HG03521 (cell line): ENCODE measurements around the gene GNB3.
"Not testable (repeated sequence)": the region's sequence is repeated elsewhere in the genome, so short reads cannot be mapped to it uniquely, and the experiment has no call there.

Source experiments
- ATAC-seq: cut with Tn5 transposase; IDR thresholded peaks from one replicate; pipeline ENCODE4 v1.9.1; 2021; ENCODE audit warnings: mild to moderate bottlenecking, moderate library complexity; ENCODE audit not compliant: unreplicated experiment

Gene GNB3

DNA sequence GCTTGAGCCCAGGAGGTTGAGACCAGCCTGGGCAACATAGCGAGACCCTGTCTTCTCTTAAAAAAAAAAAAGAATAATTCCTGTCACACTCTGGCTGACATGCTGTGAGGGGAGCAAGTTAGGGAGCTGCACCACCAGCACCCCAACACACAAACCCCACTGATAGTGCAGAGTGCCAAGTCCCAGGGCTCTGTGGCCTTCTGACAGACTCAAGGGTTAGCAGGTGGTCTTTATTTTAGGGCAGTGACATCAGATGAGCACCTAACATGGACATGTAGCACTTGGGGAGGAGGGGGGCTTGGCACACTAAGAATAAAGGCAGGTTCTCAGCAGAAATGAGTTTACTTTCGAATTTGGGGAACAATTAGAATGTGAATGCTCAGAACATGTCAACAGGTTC lies 18.1 kb downstream of the GNB3 start:
- ATAC-seq: no peak

DNA sequence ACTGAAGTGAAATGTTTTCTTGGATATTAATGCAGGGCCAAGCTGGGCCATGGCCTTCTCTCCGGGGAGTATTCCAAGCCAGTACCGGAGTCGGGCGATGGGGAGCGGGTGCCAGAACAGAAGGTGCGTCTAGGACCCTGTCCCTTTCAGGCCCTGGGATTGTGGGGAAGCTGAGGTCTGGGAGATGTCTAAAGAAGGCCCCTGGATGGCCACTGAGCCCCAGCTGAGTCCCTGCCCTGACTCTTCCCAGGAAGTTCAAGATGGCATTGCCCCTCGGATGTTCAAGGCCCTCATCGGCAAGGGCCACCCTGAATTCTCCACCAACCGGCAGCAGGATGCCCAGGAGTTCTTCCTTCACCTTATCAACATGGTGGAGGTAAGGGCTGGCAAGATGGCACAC lies 19.4 kb downstream of the GNB3 start:
- no peak for ATAC-seq

DNA sequence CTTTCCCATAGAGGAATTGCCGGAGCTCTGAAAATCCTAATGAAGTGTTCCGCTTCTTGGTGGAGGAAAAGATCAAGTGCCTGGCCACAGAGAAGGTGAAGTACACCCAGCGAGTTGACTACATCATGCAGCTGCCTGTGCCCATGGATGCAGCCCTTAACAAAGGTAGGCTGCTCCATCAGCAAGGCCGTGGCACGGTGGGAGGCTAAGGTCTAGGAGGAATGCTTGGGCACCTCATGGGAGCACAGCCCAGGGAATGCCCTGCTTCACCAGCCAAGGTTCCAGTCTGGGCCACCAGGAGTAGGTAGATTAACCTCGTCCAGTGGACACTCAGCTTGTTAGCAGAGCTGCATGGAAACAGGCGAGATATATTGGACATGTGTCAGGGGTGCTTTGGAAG lies 20.2 kb downstream of the GNB3 start:
- ATAC-seq: no peak

DNA sequence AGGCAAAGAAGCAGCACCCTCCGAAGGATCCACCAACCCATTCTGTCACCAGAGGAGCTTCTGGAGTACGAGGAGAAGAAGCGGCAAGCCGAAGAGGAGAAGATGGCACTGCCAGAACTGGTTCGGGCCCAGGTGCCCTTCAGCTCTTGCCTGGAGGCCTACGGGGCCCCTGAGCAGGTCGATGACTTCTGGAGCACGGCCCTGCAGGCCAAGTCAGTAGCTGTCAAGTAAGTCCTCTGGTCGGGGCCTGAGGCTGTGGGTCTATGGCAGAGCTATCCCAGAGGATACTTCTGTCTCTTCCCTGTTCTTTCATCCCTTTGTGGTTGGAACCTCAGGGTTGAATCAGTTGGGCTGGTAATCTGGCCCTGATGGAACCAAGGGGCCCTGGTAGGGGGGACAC lies 20.7 kb downstream of the GNB3 start:
- no peak for ATAC-seq

DNA sequence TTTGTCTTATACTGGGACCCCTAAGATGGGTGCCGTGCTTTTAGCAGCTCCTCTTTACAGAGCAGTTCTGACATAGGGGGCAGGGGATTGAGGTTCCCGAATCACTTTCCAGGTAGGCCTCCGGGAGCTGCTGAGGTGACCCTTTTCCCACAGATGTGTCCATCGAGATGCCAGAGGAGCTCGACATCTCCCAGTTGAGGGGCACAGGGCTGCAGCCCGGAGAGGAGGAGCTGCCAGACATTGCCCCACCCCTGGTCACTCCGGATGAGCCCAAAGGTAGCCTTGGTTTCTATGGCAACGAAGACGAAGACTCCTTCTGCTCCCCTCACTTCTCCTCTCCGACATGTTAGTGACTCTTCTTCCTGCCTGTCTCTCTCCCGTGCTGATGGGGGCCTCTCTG lies 22.3 kb downstream of the GNB3 start:
- no peak for ATAC-seq

DNA sequence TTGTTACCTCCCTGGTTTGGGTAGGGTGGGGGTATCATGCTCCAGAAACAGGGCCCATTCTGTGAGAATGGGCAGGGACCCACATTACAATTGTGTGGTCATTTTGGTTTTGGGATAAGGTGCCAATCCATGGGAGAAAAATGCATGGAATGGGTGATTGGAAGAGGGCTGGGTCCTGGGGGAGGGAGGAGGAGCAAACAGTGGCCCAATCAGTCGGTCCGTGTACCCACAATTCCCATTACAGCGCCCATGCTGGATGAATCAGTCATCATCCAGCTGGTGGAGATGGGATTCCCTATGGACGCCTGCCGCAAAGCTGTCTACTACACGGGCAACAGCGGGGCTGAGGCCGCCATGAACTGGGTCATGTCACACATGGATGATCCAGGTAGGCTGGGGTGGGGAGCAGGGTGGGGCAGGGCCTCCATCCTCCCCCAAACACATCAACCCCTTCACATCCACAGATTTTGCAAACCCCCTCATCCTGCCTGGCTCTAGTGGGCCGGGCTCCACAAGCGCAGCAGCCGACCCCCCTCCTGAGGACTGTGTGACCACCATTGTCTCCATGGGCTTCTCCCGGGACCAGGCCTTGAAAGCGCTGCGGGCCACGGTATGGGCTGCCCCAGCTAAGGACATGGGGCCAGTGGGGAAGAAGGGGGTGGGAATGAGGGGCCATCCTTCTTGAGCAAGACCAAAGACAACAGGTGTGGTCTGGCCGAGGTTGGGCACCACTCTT lies 23.0 kb downstream of the GNB3 start:
- ATAC-seq: no peak

DNA sequence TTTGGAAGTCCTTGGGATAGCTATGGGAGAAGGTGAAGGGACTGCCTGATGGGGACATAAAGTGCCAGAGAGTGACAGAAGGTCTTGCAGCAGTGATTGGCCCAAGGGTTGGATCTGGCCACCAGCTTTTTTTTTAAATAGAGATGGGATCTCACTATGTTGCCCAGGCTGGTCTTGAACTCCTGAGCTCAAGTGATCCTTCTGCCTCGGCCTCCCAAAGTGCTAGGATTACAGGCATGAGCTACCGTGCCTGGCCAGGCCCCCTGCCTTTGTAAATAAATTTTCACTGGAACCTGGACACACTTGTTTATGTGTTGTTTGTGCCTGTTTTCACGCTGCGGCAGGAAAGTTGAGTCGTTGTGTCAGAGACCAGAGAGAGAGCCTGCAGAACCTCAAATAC lies 24.6 kb downstream of the GNB3 start:
- not testable (repeated sequence) for ATAC-seq

DNA sequence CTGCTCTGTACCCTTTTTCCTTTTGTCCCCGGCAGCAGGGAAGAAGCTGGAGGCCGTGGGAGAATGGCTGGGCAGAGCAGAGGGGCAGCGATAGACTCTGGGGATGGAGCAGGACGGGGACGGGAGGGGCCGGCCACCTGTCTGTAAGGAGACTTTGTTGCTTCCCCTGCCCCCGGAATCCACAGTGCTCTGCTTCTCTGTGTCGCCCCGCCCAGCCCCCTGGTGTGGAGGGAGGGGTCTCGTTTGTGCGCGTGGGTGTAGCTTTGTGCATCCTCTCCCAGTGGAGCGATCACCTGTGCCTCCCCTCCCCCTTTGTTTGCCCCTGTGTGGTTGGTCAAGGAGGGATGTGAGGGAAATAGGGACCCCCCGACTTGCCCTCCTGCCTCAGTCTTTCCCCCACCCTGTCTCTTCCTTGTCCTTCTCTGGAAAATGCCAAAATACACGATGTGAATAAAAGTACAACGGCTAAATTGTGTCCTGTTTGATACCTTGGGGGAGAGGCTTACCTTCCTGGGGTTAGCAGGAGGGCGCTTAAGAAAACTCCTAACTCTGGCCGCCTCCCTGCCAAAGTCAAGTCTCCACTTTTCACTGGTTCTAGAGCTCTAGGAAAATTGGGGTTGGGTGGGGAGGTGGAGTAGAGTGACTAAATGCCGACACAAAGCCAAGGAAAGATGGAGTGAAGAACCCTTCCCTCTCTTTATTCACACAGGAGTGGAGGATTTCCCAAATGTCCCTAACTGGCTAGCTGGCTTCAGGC lies 25.6 kb downstream of the GNB3 start:
- no peak for ATAC-seq

DNA sequence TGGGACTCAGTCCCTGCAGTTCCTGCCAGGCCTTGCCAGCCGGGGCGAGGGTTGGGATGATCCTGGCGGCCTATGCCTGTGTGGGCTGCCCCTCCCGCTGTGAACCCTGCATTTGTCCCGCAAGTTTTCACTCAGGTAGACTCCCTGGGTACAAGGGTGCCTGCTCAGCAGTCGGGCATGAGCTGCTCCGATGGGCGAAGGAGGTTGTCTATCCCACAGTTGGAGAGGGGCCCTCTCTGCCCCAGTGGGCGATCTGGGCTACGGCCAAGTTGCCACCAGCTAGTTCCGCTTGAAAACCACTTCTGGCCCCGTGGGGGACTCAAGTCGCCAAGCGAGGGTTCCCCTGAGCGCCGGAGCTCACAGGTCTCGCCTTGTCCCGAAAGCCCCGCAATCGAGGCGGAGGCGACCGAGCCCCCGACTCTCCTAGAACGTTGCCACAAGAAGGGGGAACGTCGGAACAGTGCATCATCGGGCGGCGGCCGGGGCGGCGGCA lies 26.2 kb downstream of the GNB3 start:
- ATAC-seq: no peak

DNA sequence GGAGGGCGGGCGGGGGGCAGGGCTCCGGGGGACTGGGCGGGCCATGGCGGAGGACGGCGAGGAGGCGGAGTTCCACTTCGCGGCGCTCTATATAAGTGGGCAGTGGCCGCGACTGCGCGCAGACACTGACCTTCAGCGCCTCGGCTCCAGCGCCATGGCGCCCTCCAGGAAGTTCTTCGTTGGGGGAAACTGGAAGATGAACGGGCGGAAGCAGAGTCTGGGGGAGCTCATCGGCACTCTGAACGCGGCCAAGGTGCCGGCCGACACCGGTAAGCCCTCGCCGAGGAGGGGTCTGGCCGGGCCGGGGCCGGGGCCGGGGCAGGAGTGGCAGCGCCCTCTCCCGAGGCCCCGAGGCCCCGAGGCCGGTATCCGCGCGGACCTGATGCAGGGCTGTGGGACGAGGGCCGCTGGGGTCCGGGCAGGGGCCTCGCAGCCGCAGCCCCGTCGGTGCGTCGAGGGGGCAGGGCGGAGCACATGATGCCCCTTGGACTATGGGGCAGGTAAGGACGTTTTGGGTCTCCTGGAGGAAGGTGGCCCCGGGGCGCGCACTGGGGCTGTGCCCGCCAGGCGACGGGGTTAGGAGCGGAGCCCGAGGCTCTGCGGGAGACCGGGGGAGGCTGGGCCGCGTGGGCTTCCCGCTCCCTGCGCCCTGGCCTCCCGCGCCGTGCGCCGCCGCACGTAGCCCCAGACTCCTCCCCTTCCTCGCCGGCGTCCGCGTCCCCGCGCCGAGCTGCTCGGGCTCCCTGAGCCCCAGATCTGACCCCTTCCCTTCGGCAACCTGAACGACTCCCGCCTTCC lies 26.9 kb downstream of the GNB3 start, which contains the start of gene TPI1:
Gene TPI1 (plus strand): TSS at position 119 of the 798 bp plus-strand sequence. CDS start 36 bp downstream, at position 155.
- ATAC-seq: peak; percentile 49

DNA sequence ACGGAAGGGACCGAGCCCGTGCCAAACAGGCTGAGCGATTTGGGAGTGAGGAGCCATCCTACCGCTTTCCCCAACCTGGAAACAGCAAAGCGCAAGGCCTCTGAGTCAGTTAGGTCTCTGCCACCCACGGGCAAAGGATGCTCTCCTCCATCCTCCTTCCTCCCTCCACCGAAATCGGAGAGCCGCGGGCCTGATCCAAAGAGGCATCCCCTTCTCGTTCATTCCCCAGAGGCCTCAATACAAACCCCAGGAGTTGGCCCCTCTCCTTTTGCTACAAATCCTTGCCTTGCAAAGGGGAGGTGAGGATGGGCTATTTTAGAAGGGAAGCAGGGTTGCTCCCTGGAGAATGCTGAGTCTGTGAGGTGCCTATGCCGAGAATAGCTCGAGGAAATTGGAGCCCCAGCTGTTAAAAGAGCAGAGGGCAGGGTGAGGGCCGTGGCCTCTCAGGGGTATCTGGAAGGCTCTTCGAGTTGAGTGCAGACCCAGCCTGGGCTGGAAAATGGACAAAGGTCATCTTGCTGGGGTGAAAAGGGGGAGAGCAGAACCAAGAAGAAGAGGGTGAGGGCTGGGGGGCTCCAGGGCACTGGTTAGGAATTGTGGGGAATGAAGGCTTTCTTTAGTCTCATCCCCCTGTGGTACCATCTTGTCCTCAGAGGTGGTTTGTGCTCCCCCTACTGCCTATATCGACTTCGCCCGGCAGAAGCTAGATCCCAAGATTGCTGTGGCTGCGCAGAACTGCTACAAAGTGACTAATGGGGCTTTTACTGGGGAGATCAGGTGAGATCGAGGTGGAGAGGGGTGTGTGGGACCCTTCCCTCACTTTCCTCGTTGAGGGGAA lies 27.7 kb downstream of the GNB3 start:
- no peak for ATAC-seq

DNA sequence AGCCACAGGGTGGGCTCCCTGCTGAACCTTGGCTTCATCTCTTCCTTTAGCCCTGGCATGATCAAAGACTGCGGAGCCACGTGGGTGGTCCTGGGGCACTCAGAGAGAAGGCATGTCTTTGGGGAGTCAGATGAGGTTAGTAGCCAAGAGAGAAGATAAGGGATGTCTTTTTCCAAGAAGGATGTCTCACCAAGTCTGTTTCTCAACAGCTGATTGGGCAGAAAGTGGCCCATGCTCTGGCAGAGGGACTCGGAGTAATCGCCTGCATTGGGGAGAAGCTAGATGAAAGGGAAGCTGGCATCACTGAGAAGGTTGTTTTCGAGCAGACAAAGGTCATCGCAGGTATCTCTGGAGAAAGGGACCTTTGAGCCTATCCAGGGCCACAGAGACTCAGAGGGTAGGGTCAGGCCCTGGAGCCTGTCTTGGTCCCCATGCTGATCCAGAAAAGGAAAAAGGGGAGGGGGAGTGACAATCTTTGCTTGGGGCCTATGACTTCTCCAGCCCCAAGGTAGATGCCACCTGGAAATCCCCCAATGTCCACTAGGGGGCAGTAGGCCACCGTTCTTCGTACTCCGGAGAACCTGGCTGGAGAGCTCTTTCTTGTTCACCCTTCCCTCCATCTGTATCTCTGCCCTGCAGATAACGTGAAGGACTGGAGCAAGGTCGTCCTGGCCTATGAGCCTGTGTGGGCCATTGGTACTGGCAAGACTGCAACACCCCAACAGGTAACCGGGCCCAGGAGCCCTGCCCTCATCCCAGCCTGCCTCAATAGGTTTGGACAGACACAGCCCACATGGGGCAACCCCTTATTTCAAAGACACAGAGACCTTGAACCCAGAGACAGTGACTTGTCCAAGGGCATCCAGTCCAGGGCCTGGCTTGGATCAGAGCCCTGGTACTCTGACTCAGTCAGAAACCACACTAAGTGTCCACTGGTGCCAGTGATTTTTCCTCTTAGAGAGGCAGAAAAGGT lies 28.6 kb downstream of the GNB3 start:
- ATAC-seq: no peak

DNA sequence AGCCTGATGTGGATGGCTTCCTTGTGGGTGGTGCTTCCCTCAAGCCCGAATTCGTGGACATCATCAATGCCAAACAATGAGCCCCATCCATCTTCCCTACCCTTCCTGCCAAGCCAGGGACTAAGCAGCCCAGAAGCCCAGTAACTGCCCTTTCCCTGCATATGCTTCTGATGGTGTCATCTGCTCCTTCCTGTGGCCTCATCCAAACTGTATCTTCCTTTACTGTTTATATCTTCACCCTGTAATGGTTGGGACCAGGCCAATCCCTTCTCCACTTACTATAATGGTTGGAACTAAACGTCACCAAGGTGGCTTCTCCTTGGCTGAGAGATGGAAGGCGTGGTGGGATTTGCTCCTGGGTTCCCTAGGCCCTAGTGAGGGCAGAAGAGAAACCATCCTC lies 29.6 kb downstream of the GNB3 start:
- not testable (repeated sequence) for ATAC-seq

DNA sequence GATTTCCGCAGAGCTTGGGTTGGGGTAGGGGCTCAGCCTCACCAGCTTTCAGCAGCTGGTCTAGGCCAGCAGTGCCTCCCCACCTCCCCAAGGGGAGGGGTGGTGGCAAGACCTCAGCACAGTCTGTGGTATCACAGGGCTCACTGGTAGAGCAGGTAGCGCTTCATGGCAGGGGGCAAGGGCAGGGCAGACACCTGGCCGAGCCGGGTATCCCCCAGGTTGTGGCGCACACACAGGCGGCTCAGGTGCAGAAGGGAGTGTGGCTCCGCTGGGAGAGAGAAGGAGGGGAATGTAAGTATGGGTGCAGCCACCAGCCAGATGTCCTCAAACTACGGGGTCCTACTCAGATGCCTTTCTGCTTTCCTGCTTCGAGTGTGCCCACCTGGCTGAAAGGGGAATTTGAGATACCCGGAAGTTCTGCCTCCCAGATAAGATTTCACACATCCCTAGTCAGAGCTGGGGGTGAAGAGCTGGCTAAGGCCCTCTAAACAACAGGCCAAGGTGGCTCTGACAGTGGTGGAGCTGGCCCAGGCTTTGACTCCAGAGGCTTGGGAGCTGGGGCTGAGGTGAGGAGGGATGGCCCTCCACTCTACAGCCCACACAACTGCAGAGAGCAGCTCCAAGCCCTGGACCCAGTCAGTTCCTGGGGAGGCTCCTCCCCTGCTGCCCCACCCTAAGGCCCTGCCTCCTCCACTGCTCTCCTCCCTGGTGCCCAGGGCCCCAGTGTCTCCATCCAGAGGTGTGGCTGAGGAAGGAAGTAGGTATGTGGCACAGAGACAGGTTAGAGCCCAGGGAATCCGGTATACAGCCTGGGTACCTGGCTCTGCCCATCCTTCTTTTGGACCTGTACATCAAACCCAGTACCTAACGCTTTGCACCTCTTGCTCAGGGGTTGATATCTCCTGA lies 30.6 kb downstream of the GNB3 start:
- ATAC-seq: no peak

DNA sequence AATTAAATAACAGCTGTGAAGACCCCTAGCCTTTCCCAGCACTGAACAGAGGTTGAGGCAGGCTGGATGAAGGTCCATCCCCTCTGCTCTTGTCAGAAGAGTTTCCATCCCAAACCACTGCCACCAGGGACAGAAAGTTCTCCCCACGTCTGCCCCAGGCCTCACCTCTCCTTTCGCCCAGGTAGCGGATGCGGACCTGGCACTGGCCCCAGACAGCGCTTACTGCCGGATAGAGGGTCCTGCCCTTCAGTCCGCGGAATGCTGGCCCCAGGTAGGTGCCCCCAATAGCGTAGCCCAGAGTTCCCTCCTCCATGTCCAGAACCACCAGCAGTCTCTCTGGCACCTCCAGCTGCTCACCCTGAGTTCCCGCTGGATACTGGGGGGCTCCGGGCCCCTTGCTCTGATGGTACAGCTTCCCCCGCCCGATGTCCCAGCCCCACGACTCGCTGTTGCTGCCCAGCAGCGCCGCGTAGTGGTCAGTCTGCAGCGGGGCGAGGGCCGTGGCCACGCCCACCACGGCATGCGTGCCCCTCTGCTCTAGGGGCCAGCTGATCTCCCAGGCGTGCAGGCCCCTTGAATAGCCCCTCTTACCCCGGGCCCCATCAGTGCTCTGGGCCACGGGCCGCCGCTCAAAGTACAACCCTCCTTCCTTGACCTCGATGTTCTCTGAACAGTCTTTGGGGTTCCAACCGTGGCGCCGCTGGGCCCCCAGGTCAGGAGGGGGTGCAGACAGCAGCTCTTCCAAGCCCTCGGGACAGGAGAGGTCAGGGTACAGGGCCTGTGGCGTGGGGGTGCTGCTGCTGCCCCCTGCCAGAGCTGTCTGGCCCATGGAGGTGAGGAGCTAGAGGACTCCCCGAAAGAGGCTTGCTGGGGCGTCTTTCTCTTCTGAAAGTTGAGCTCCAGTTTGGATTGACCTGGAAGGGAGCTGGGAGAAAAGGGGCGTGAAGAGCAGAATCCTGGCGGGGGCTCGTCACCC lies 31.6 kb downstream of the GNB3 start:
- ATAC-seq: peak; percentile 24

DNA sequence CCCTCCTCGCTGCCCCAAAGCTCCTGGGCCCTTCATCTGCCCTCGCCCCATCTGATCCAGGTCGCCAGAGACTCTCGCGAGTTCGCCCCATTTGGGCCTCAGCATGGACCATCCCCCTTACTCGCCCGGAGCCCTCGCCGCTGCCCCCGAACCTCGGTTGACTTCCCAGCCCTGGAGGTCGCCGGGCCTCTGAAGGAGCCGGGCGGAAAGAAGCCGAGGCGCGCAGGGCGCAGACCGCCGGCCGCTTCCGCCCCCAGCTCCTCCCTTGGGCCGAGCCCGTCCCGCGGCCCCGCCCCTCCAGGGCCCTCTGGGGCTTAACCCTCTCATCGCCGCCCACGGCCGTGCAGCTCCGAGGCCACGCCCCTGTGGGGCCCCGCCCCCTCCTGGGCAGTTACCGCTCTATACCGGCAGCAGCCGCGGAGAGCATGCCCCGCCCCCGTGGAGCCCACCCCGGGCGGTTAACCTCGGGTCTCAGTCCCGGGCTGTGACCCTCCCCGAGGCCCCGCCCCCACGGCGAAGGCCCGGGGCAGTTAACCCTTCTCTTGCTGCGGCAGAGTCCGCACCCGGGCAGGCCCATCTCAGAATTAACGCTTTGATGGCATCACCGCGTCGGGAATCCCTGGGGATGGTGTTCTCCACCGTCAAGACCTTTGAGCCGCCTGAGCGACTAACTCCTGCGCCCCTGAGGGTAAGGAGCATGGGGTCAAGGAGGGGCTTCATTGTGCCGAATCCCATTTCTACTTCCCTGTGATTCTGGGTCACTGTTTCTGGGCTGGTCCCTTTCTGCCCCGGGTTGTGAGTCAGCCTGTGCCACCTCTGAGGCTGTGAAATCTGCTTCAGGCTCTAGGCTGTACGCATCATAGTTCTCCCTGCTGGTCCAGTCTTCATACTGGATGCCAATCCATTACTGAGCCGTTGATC lies 32.6 kb downstream of the GNB3 start, which contains the start of gene SPSB2:
Gene SPSB2 (minus strand): TSS at position 210 of the 921 bp plus-strand sequence. CDS start 402 bp downstream, outside the sequence.
- peak; percentile 69 for ATAC-seq
